ENCODE data around the gene FASN.

Gene FASN

GRCh38 chr17:82129095-82129494 lies 31.1 kb upstream of the FASN start:
- H3F3A ChIP-seq (ENCODE audit: insufficient read depth) = no peaks in the 10 kb centered on the region

GRCh38 chr17:82128287-82128686 lies 30.3 kb upstream of the FASN start:
- no peak overlapping the region for H3K4me2 ChIP-seq (ENCODE audit: low read depth, low read length, poor library complexity, severe bottlenecking)
- H3K36me3 ChIP-seq (ENCODE audit: low read length) = no peaks in the 10 kb centered on the region
- no peaks in the 10 kb centered on the region for H3F3A ChIP-seq (ENCODE audit: insufficient read depth)
- no peaks in the 10 kb centered on the region for H3K27me3 ChIP-seq (ENCODE audit: low read length)
- H3K9me3 ChIP-seq (ENCODE audit: insufficient read depth, low read length) = no peaks in the 10 kb centered on the region
- no peaks in the 10 kb centered on the region for H3K9me2 ChIP-seq (replicated peaks; ENCODE audit: insufficient read depth, low read length)
- H3K4me3 ChIP-seq (ENCODE audit: insufficient read depth, low read length, poor library complexity, severe bottlenecking) = no peak overlapping the region
- H3K9ac ChIP-seq (ENCODE audit: low read length) = no peak overlapping the region
- H2AFZ ChIP-seq (ENCODE audit: low read depth, low read length, severe bottlenecking) = no peak overlapping the region
- no peak overlapping the region for H3K27ac ChIP-seq (ENCODE audit: low read depth, low read length)
- H4K20me1 ChIP-seq (ENCODE audit: low read depth, low read length) = no peaks in the 10 kb centered on the region
- H3K79me2 ChIP-seq (ENCODE audit: insufficient read depth, low read length) = no peaks in the 10 kb centered on the region
- TF ChIP-seq EZH2phosphoT487 (conservative IDR thresholded peaks at IDR 0.05; ENCODE audit: low read length) (no peak), CTCF (IDR thresholded peaks at IDR 0.05; ENCODE audit: insufficient read depth, low read length, poor library complexity, severe bottlenecking) (no peak)

More at GRCh38 chr17:82129095-82129494, 31.1 kb upstream of the FASN start:
- Histone ChIP-seq H3K9ac (ENCODE audit: low read length) (no peak overlapping the region), H3K4me2 (ENCODE audit: low read depth, low read length, poor library complexity, severe bottlenecking) (no peak overlapping the region), H4K20me1 (ENCODE audit: low read depth, low read length) (no peaks in the 10 kb centered on the region), H3K4me3 (ENCODE audit: insufficient read depth, low read length, poor library complexity, severe bottlenecking) (no peak overlapping the region), H3K79me2 (ENCODE audit: insufficient read depth, low read length) (no peaks in the 10 kb centered on the region), H3K9me2 (replicated peaks; ENCODE audit: insufficient read depth, low read length) (no peaks in the 10 kb centered on the region), H3K27me3 (ENCODE audit: low read length) (no peaks in the 10 kb centered on the region; the same call in 1 of the 2 replicates), H3K9me3 (ENCODE audit: insufficient read depth, low read length) (no peaks in the 10 kb centered on the region), H3K27ac (ENCODE audit: low read depth, low read length) (no peak overlapping the region), H3K36me3 (ENCODE audit: low read length) (no peaks in the 10 kb centered on the region), H2AFZ (ENCODE audit: low read depth, low read length, severe bottlenecking) (no peak overlapping the region)
- TF ChIP-seq CTCF (IDR thresholded peaks at IDR 0.05; ENCODE audit: insufficient read depth, low read length, poor library complexity, severe bottlenecking) (no peak), EZH2phosphoT487 (conservative IDR thresholded peaks at IDR 0.05; ENCODE audit: low read length) (no peak)

- H3K9me3 ChIP-seq (ENCODE audit: insufficient read depth, low read length) = no peaks in the 10 kb centered on the region
- H2AFZ ChIP-seq (ENCODE audit: low read depth, low read length, severe bottlenecking) = no peak overlapping the region
- H3K9ac ChIP-seq (ENCODE audit: low read length) = no peak overlapping the region
- H3K36me3 ChIP-seq (ENCODE audit: low read length) = no peaks in the 10 kb centered on the region
- H3K9me2 ChIP-seq (replicated peaks; ENCODE audit: insufficient read depth, low read length) = no peaks in the 10 kb centered on the region
- no peaks in the 10 kb centered on the region for H3K79me2 ChIP-seq (ENCODE audit: insufficient read depth, low read length)
- no peak overlapping the region for H3K4me3 ChIP-seq (ENCODE audit: insufficient read depth, low read length, poor library complexity, severe bottlenecking)
- no peaks in the 10 kb centered on the region for H3F3A ChIP-seq (ENCODE audit: insufficient read depth)
- no peak overlapping the region for H3K4me2 ChIP-seq (ENCODE audit: low read depth, low read length, poor library complexity, severe bottlenecking)
- TF ChIP-seq CTCF (IDR thresholded peaks at IDR 0.05; ENCODE audit: insufficient read depth, low read length, poor library complexity, severe bottlenecking) = no peak
- H4K20me1 ChIP-seq (ENCODE audit: low read depth, low read length) = no peaks in the 10 kb centered on the region
- H3K27ac ChIP-seq (ENCODE audit: low read depth, low read length) = no peak overlapping the region
- H3K27me3 ChIP-seq (ENCODE audit: low read length) = no peaks in the 10 kb centered on the region
Measured at GRCh38 chr17:82127704-82128103, 29.7 kb upstream of the FASN start.

GRCh38 chr17:82127315-82127595 lies 29.2 kb upstream of the FASN start:
- Histone ChIP-seq H2AFZ (ENCODE audit: low read depth, low read length, severe bottlenecking) (no peak overlapping the region), H3F3A (ENCODE audit: insufficient read depth) (no peaks in the 10 kb centered on the region), H3K9ac (ENCODE audit: low read length) (no peak overlapping the region), H3K36me3 (ENCODE audit: low read length) (no peaks in the 10 kb centered on the region), H3K9me2 (replicated peaks; ENCODE audit: insufficient read depth, low read length) (no peaks in the 10 kb centered on the region), H3K27me3 (ENCODE audit: low read length) (no peaks in the 10 kb centered on the region), H3K4me2 (ENCODE audit: low read depth, low read length, poor library complexity, severe bottlenecking) (no peak overlapping the region), H3K27ac (ENCODE audit: low read depth, low read length) (no peak overlapping the region), H4K20me1 (ENCODE audit: low read depth, low read length) (no peaks in the 10 kb centered on the region), H3K9me3 (ENCODE audit: insufficient read depth, low read length) (no peaks in the 10 kb centered on the region), H3K79me2 (ENCODE audit: insufficient read depth, low read length) (no peaks in the 10 kb centered on the region), H3K4me3 (ENCODE audit: insufficient read depth, low read length, poor library complexity, severe bottlenecking) (no peak overlapping the region)
- TF ChIP-seq EZH2phosphoT487 (conservative IDR thresholded peaks at IDR 0.05; ENCODE audit: low read length) = no peak
- TF ChIP-seq CTCF (IDR thresholded peaks at IDR 0.05; ENCODE audit: insufficient read depth, low read length, poor library complexity, severe bottlenecking) = no peak

All from SU-DHL-6 (cell line).